Activated naive CD8-positive, alpha-beta T cell treated with anti-CD3 and anti-CD28 coated beads for 36 hours (primary cell): ENCODE results near the gene IL21R. TPM values are rescaled to one million over a fixed set of nuclear protein-coding genes. Genes with fewer than 3 reads are reported as not detected.
A peak's percentile ranks its signal among the peaks of the same experiment; 100 is the strongest.
"Not testable (repeated sequence)": the region's sequence is repeated elsewhere in the genome, so short reads cannot be mapped to it uniquely, and the experiment has no call there.

ENCODE experiments used
- DNase-seq: peaks from one replicate; pipeline ENCODE4 v3.0.0; 2021
- H3K27ac Mint-ChIP-seq: one replicate; pipeline ENCODE4 v1.8.0; 2022; ENCODE audit warnings: mild to moderate bottlenecking, moderate library complexity, mixed read lengths
- H3K27me3 Mint-ChIP-seq: one replicate; pipeline ENCODE4 v1.8.0; 2022; ENCODE audit warnings: mild to moderate bottlenecking, mixed read lengths
- H3K36me3 Mint-ChIP-seq: one replicate; pipeline ENCODE4 v1.8.0; 2021; ENCODE audit warnings: mild to moderate bottlenecking, mixed read lengths
- H3K4me1 Mint-ChIP-seq: one replicate; pipeline ENCODE4 v1.8.0; 2021; ENCODE audit warnings: mixed read lengths
- H3K4me3 Mint-ChIP-seq: one replicate; pipeline ENCODE4 v1.8.0; 2022; ENCODE audit warnings: mild to moderate bottlenecking, moderate library complexity, mixed read lengths
- H3K9me3 Mint-ChIP-seq: one replicate; pipeline ENCODE4 v1.8.0; 2022; ENCODE audit warnings: mixed read lengths
- total RNA-seq, 2 experiments: library from RNA; stranded (reverse); gene quantifications; one replicate each; pipeline ENCODE4 v1.2.3, GENCODE V29; 2021

Gene IL21R
- total RNA-seq, 2 experiments from 2014 or later = 99.3 to 99.5 TPM

GRCh38 chr16:27434141-27435051 is 32.4 kb downstream of the IL21R start:
- Mint-ChIP-seq H3K27me3 (no peaks in the 10 kb centered on the region), H3K9me3 (no peaks in the 10 kb centered on the region), H3K36me3 (peaks cover 75% of the 10 kb centered on the region), H3K4me3 (no peak overlapping the region), H3K4me1 (peaks cover 30% of the 10 kb centered on the region), H3K27ac (peak overlapping the region; percentile 27)
- DNase-seq = no peak

- H3K27me3 Mint-ChIP-seq, H3K4me3 Mint-ChIP-seq, H3K9me3 Mint-ChIP-seq, DNase-seq: not testable (repeated sequence)
- Mint-ChIP-seq H3K27ac (peak overlapping the region; percentile 27), H3K4me1 (peaks cover 24% of the 10 kb centered on the region), H3K36me3 (peaks cover 71% of the 10 kb centered on the region)
Observed at GRCh38 chr16:27435146-27435545, 33.2 kb downstream of the IL21R start.

- Mint-ChIP-seq H3K36me3 (peaks cover 71% of the 10 kb centered on the region), H3K27ac (peak overlapping the region; percentile 61), H3K27me3 (no peaks in the 10 kb centered on the region), H3K4me1 (peaks cover 15% of the 10 kb centered on the region), H3K4me3 (peak overlapping the region; percentile 18), H3K9me3 (no peaks in the 10 kb centered on the region)
- DNase-seq = no peak
Observed at GRCh38 chr16:27436065-27436464, 34.1 kb downstream of the IL21R start.

GRCh38 chr16:27436921-27437650 is 35.1 kb downstream of the IL21R start:
- Mint-ChIP-seq H3K36me3 (peaks cover 76% of the 10 kb centered on the region), H3K27ac (peak overlapping the region; percentile 61), H3K9me3 (no peaks in the 10 kb centered on the region), H3K4me3 (no peak overlapping the region), H3K27me3 (no peaks in the 10 kb centered on the region), H3K4me1 (peaks cover 12% of the 10 kb centered on the region)
- DNase-seq = no peak

GRCh38 chr16:27437946-27438345 is 36.0 kb downstream of the IL21R start:
- H3K36me3 Mint-ChIP-seq = peaks cover 79% of the 10 kb centered on the region
- no peak overlapping the region for H3K27ac Mint-ChIP-seq
- H3K27me3 Mint-ChIP-seq = no peaks in the 10 kb centered on the region
- no peak for DNase-seq
- peaks cover 13% of the 10 kb centered on the region for H3K4me1 Mint-ChIP-seq
- no peak overlapping the region for H3K4me3 Mint-ChIP-seq
- H3K9me3 Mint-ChIP-seq = no peaks in the 10 kb centered on the region

- Mint-ChIP-seq H3K4me1 (peaks cover 15% of the 10 kb centered on the region), H3K9me3 (no peaks in the 10 kb centered on the region), H3K27me3 (no peaks in the 10 kb centered on the region), H3K4me3 (no peak overlapping the region), H3K36me3 (peaks cover 84% of the 10 kb centered on the region), H3K27ac (no peak overlapping the region)
- DNase-seq = no peak
Observed at GRCh38 chr16:27439271-27440018, 37.5 kb downstream of the IL21R start.

GRCh38 chr16:27441276-27441675 is 39.3 kb downstream of the IL21R start:
- DNase-seq = no peak
- H3K9me3 Mint-ChIP-seq = no peaks in the 10 kb centered on the region
- H3K4me1 Mint-ChIP-seq = peaks cover 33% of the 10 kb centered on the region
- H3K27me3 Mint-ChIP-seq = no peaks in the 10 kb centered on the region
- peak overlapping the region; percentile 62 for H3K27ac Mint-ChIP-seq
- H3K36me3 Mint-ChIP-seq = peaks cover 88% of the 10 kb centered on the region
- H3K4me3 Mint-ChIP-seq = no peak overlapping the region

GRCh38 chr16:27441998-27442397 is 40.0 kb downstream of the IL21R start:
- peaks cover 2% of the 10 kb centered on the region for H3K9me3 Mint-ChIP-seq
- no peaks in the 10 kb centered on the region for H3K27me3 Mint-ChIP-seq
- DNase-seq = no peak
- no peak overlapping the region for H3K4me3 Mint-ChIP-seq
- H3K4me1 Mint-ChIP-seq = peaks cover 39% of the 10 kb centered on the region
- peaks cover 88% of the 10 kb centered on the region for H3K36me3 Mint-ChIP-seq
- H3K27ac Mint-ChIP-seq = no peak overlapping the region

- Mint-ChIP-seq H3K9me3 (peaks cover 4% of the 10 kb centered on the region), H3K27ac (no peak overlapping the region), H3K36me3 (peaks cover 88% of the 10 kb centered on the region), H3K4me1 (peaks cover 56% of the 10 kb centered on the region), H3K27me3 (no peaks in the 10 kb centered on the region), H3K4me3 (no peak overlapping the region)
- DNase-seq = no peak
Observed at GRCh38 chr16:27444015-27444414, 42.0 kb downstream of the IL21R start.

- peaks cover 4% of the 10 kb centered on the region for H3K9me3 Mint-ChIP-seq
- DNase-seq = no peak
- H3K4me1 Mint-ChIP-seq = peaks cover 61% of the 10 kb centered on the region
- H3K4me3 Mint-ChIP-seq = no peak overlapping the region
- H3K27ac Mint-ChIP-seq = peak overlapping the region; percentile 63
- peaks cover 88% of the 10 kb centered on the region for H3K36me3 Mint-ChIP-seq
- no peaks in the 10 kb centered on the region for H3K27me3 Mint-ChIP-seq
Observed at GRCh38 chr16:27444470-27444869, 42.5 kb downstream of the IL21R start.

- peaks cover 94% of the 10 kb centered on the region for H3K36me3 Mint-ChIP-seq
- H3K9me3 Mint-ChIP-seq = peaks cover 8% of the 10 kb centered on the region
- H3K4me3 Mint-ChIP-seq = no peak overlapping the region
- H3K27ac Mint-ChIP-seq = peak overlapping the region; percentile 96
- no peak for DNase-seq
- H3K4me1 Mint-ChIP-seq = peaks cover 72% of the 10 kb centered on the region
- no peaks in the 10 kb centered on the region for H3K27me3 Mint-ChIP-seq
Observed at GRCh38 chr16:27445502-27446175, 43.7 kb downstream of the IL21R start.

- no peaks in the 10 kb centered on the region for H3K27me3 Mint-ChIP-seq
- peaks cover 94% of the 10 kb centered on the region for H3K36me3 Mint-ChIP-seq
- H3K27ac Mint-ChIP-seq = peak overlapping the region; percentile 96
- DNase-seq = peak; percentile 69
- H3K4me3 Mint-ChIP-seq = no peak overlapping the region
- peaks cover 13% of the 10 kb centered on the region for H3K9me3 Mint-ChIP-seq
- H3K4me1 Mint-ChIP-seq = peaks cover 82% of the 10 kb centered on the region
Observed at GRCh38 chr16:27446721-27447120, 44.7 kb downstream of the IL21R start.

- Mint-ChIP-seq H3K36me3 (peaks cover 95% of the 10 kb centered on the region), H3K4me1 (peaks cover 87% of the 10 kb centered on the region), H3K4me3 (no peak overlapping the region), H3K9me3 (peaks cover 14% of the 10 kb centered on the region), H3K27ac (peak overlapping the region; percentile 96), H3K27me3 (no peaks in the 10 kb centered on the region)
- no peak for DNase-seq
Observed at GRCh38 chr16:27447301-27447700, 45.3 kb downstream of the IL21R start.
